Dermis microvascular lymphatic vessel endothelial cell (primary cell): Measurements from ENCODE around the gene SLC6A1. TPM values are rescaled to one million over a fixed set of nuclear protein-coding genes. Genes with fewer than 3 reads are reported as not detected.

Source experiments
- total RNA-seq: library from RNA; depleted of rRNA; stranded (reverse); fragments of >200 nt; gene quantifications from 2 replicates; pipeline ENCODE4 v1.2.1, GENCODE V29; 2014

SLC6A1 gene
- total RNA-seq, 1 donor from 2014 or later, result not detected

Other genes with a start within 250 kb of the SLC6A1 start
- gene SLC6A11, start 176.5 kb upstream of the SLC6A1 start, total RNA-seq, result not detected in 2 replicates
- gene HRH1, start 161.7 kb downstream of the SLC6A1 start, total RNA-seq, result 2.3 and 2.7 TPM in 2 replicates